GM12864 (cell line): ENCODE measurements around the gene WDR45B.

Experiments used
- DNase-seq: peaks from one replicate; pipeline ENCODE4 v3.0.0-alpha.2; 2011; ENCODE audit warnings: low read depth
- H3K4me3 ChIP-seq: 2 replicates; pipeline ENCODE4 v1.5.1; 2011; ENCODE audit warnings: mild to moderate bottlenecking, low read depth, low read length, control low read depth
- CTCF ChIP-seq: IDR thresholded peaks from 2 replicates; pipeline ENCODE4 v1.5.1; 2011; ENCODE audit warnings: low read depth, mild to moderate bottlenecking, moderate library complexity, low read length, control low read depth, inconsistent platforms; ENCODE audit errors: missing control alignments

Gene WDR45B

GRCh38 chr17:82685291-82685690, 37.0 kb upstream of the WDR45B start:
- no peak overlapping the region for H3K4me3 ChIP-seq
- TF ChIP-seq CTCF = no peak
- DNase-seq = no peak

GRCh38 chr17:82684228-82684841, 36.1 kb upstream of the WDR45B start:
- TF ChIP-seq CTCF = no peak
- no peak for DNase-seq
- no peak overlapping the region for H3K4me3 ChIP-seq

- TF ChIP-seq CTCF = no peak
- DNase-seq = no peak
- no peak overlapping the region for H3K4me3 ChIP-seq
Observed at GRCh38 chr17:82683534-82683933, 35.3 kb upstream of the WDR45B start.

GRCh38 chr17:82681547-82681946, 33.3 kb upstream of the WDR45B start:
- DNase-seq = no peak
- no peak for TF ChIP-seq CTCF
- no peak overlapping the region for H3K4me3 ChIP-seq

GRCh38 chr17:82679586-82680465, 31.6 kb upstream of the WDR45B start:
- DNase-seq = no peak
- TF ChIP-seq CTCF = no peak
- H3K4me3 ChIP-seq = no peak overlapping the region

- no peak for TF ChIP-seq CTCF
- no peak for DNase-seq
- H3K4me3 ChIP-seq = no peak overlapping the region
Observed at GRCh38 chr17:82678265-82678891, 30.1 kb upstream of the WDR45B start.
